ENCODE measurements around the gene GSTM5. TPM values are rescaled to one million over a fixed set of nuclear protein-coding genes. Genes with fewer than 3 reads are reported as not detected.
A peak's percentile ranks its signal among the peaks of the same experiment; 100 is the strongest.
"Not testable (repeated sequence)": the region's sequence is repeated elsewhere in the genome, so short reads cannot be mapped to it uniquely, and the experiment has no call there.

Gene GSTM5
- total RNA-seq, 1 donor from 2014 or later, result 0.20 TPM

GRCh38 chr1:109765896-109766615, 54.0 kb downstream of the GSTM5 start:
- Mint-ChIP-seq H3K9me3 (ENCODE audit: unreplicated experiment) (peaks cover 1% of the 10 kb centered on the region), H3K27me3 (ENCODE audit: unreplicated experiment) (peaks cover 4% of the 10 kb centered on the region), H3K27ac (ENCODE audit: unreplicated experiment) (no peak overlapping the region), H3K4me1 (ENCODE audit: low read depth, unreplicated experiment) (peaks cover 1% of the 10 kb centered on the region), H3K36me3 (ENCODE audit: unreplicated experiment) (no peaks in the 10 kb centered on the region), H3K4me3 (ENCODE audit: unreplicated experiment) (no peak overlapping the region)
- TF ChIP-seq CTCF (IDR thresholded peaks at IDR 0.05; ENCODE audit: partially characterized antibody, unreplicated experiment), result no peak
- DNase-seq, result peak; percentile 6

DNA sequence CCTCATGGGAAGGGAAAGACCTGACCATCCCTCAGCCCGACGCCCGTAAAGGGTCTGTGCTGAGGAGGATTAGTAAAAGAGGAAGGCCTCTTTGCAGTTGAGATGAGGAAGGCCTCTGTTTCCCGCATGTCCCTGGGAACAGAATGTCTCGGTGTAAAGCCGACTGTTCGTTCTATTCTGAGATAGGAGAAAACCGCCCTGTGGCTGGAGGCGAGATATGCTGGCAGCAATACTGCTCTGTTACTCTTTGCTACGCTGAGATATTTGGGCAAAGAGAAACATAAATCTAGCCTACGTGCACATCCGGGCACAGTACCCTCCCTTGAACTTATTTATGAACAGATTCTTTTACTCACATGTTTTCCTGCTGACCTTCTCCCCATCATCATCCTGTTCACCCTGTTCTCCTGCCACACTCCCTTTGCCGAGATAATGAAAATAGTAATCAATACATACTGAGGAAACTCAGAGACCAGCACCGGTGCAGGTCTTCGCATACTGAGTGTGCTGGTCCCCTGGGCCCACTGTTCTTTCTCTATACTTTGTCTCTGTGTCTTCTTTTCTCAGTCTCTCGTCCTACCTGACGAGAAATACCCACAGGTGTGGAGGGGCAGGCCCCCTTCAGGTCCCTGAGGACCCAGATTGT, 55.1 kb downstream of the GSTM5 start:
- H3K4me1 Mint-ChIP-seq (ENCODE audit: low read depth, unreplicated experiment); H3K36me3 Mint-ChIP-seq (ENCODE audit: unreplicated experiment); H3K9me3 Mint-ChIP-seq (ENCODE audit: unreplicated experiment); H3K27me3 Mint-ChIP-seq (ENCODE audit: unreplicated experiment); H3K27ac Mint-ChIP-seq (ENCODE audit: unreplicated experiment); H3K4me3 Mint-ChIP-seq (ENCODE audit: unreplicated experiment): not testable (repeated sequence)
- peak; percentile 8 for DNase-seq

Other genes starting within 250 kb of the GSTM5 start
- 0.42 TPM for gene SYPL2, start 245.7 kb upstream of the GSTM5 start, total RNA-seq (ENCODE audit: unreplicated experiment)
- 54.9 TPM for gene ATXN7L2, start 228.3 kb upstream of the GSTM5 start, total RNA-seq (ENCODE audit: unreplicated experiment)
- 23.9 TPM for gene CYB561D1, start 218.2 kb upstream of the GSTM5 start, total RNA-seq (ENCODE audit: unreplicated experiment)
- 8.0 TPM for gene AMIGO1, start 202.5 kb upstream of the GSTM5 start, total RNA-seq (ENCODE audit: unreplicated experiment)
- gene GPR61, start 172.4 kb upstream of the GSTM5 start, total RNA-seq (ENCODE audit: unreplicated experiment), result 0.76 TPM
- 13.8 TPM for gene GNAI3, start 163.6 kb upstream of the GSTM5 start, total RNA-seq (ENCODE audit: unreplicated experiment)
- gene GNAT2, start 92.6 kb upstream of the GSTM5 start, total RNA-seq (ENCODE audit: unreplicated experiment), result not detected
- gene AMPD2, start 92.4 kb upstream of the GSTM5 start, total RNA-seq (ENCODE audit: unreplicated experiment), result 49.3 TPM
- gene GSTM4, start 56.2 kb upstream of the GSTM5 start, total RNA-seq (ENCODE audit: unreplicated experiment), result 12.3 TPM
- 33.6 TPM for gene GSTM2, start 44.2 kb upstream of the GSTM5 start, total RNA-seq (ENCODE audit: unreplicated experiment)
- not detected for gene GSTM1, start 24.4 kb upstream of the GSTM5 start, total RNA-seq (ENCODE audit: unreplicated experiment)
- 8.3 TPM for gene GSTM3, start 28.8 kb downstream of the GSTM5 start, total RNA-seq (ENCODE audit: unreplicated experiment)
- gene EPS8L3, start 51.7 kb downstream of the GSTM5 start, total RNA-seq (ENCODE audit: unreplicated experiment), result not detected
- gene CSF1, start 198.6 kb downstream of the GSTM5 start, total RNA-seq (ENCODE audit: unreplicated experiment), result 0.59 TPM

All from glutamatergic neuron (in vitro differentiated cells).